GM12878 (cell line): Measurements from ENCODE around the gene PAFAH2. TPM values are rescaled to one million over a fixed set of nuclear protein-coding genes. Genes with fewer than 3 reads are reported as not detected.

Source experiments
- ATAC-seq: fragments of 200-7000 bp; cut with Tn5 transposase; 3 replicates; pipeline ENCODE4 v1.9.1; 2020; ENCODE audit warnings: mild to moderate bottlenecking, moderate library complexity
- BruUV-seq: library from RNA; stranded (reverse); fragments of 400-500 nt; replicated peaks from 2 replicates; lab custom pipeline; 2021; lab: Mats Ljungman, UMichigan
- CTCF ChIA-PET: fragments of 300-600 bp; sonication (Branson Sonifier 250); formaldehyde crosslinking; extraction: SDS; loops from one replicate; lab custom pipeline; 2021; ENCODE audit warnings: inconsistent platforms; lab: Yijun Ruan, JAX
- POLR2A ChIA-PET: fragments of 350-600 bp; formaldehyde crosslinking; extraction: SDS; loops from one replicate; lab custom pipeline; 2021; ENCODE audit warnings: inconsistent platforms; lab: Charles Lee
- RAD21 ChIA-PET: fragments of 300-600 bp; sonication (Branson Sonifier 250); formaldehyde crosslinking; loops from one replicate; lab custom pipeline; 2023; ENCODE audit warnings: antibody characterized with exemption; ENCODE audit not compliant: unreplicated experiment; lab: Charles Lee
- SMC1A ChIA-PET: fragments of 300-600 bp; sonication (Branson Sonifier 250); formaldehyde crosslinking; loops from one replicate; lab custom pipeline; 2023; ENCODE audit not compliant: unreplicated experiment, uncharacterized antibody; lab: Charles Lee
- DNase-seq: peaks from one replicate; pipeline ENCODE4 v3.0.0-alpha.2; 2011; ENCODE audit warnings: low read depth, low spot score
- FAIRE-seq: peaks from 3 replicates; lab custom pipeline; 2011; peaks lifted over from hg19 to GRCh38; lab: Jason Lieb, UNC
- H2AFZ ChIP-seq: 2 replicates; pipeline ENCODE4 v1.6.0; 2011; ENCODE audit warnings: low read depth, low read length, control low read depth; ENCODE audit not compliant: control insufficient read depth
- H3K27ac ChIP-seq: 2 replicates; pipeline ENCODE4 v1.5.1; 2011; ENCODE audit warnings: control low read depth; ENCODE audit not compliant: control insufficient read depth, insufficient read depth
- H3K27me3 ChIP-seq, 2 experiments: replicated peaks in 1 of 2; 2 replicates each; pipeline versions ENCODE4 v1.6.0 to v1.6.1; 2011; ENCODE audit warnings: low read length in 1 of 2; ENCODE audit not compliant: control insufficient read depth in 2 of 2, insufficient read depth in 2 of 2
- H3K36me3 ChIP-seq, 2 experiments: 2 replicates each; pipeline ENCODE4 v1.5.1; 2011; ENCODE audit warnings: low read length in 1 of 2; ENCODE audit not compliant: control insufficient read depth in 2 of 2, insufficient read depth in 2 of 2
- H3K4me1 ChIP-seq: 2 replicates; pipeline ENCODE4 v1.6.1; 2011; ENCODE audit warnings: mild to moderate bottlenecking, low read length, moderate library complexity, mixed read lengths; ENCODE audit not compliant: control insufficient read depth, insufficient read depth
- H3K4me2 ChIP-seq: 2 replicates; pipeline ENCODE4 v1.6.0; 2011; ENCODE audit warnings: control low read depth; ENCODE audit not compliant: control insufficient read depth, insufficient read depth
- H3K4me3 ChIP-seq: fragments of 200-600 bp; sonication (generic); 2 replicates; pipeline ENCODE4 v1.5.1; 2016
- H3K79me2 ChIP-seq: 2 replicates; pipeline ENCODE4 v1.6.0; 2011; ENCODE audit warnings: low read length; ENCODE audit not compliant: control insufficient read depth, insufficient read depth
- H3K9ac ChIP-seq: 2 replicates; pipeline ENCODE4 v1.8.0; 2011; ENCODE audit warnings: low read length, control low read depth, mixed read lengths; ENCODE audit not compliant: control insufficient read depth, insufficient read depth
- H3K9me3 ChIP-seq: replicated peaks from 3 replicates; pipeline ENCODE4 v1.5.1; 2011; ENCODE audit warnings: mild to moderate bottlenecking, low read length; ENCODE audit not compliant: control insufficient read depth, insufficient read depth
- H4K20me1 ChIP-seq: 2 replicates; pipeline ENCODE4 v1.6.0; 2011; ENCODE audit not compliant: control insufficient read depth, insufficient read depth
- BACH1 ChIP-seq: fragments of 450-650 bp; IDR thresholded peaks from 2 replicates; pipeline ENCODE4 v1.6.1; 2017; ENCODE audit warnings: mild to moderate bottlenecking, borderline replicate concordance
- BMI1 ChIP-seq: fragments of 450-650 bp; IDR thresholded peaks from 2 replicates; pipeline ENCODE4 v1.6.1; 2016; ENCODE audit warnings: mild to moderate bottlenecking, moderate library complexity, borderline replicate concordance
- FOS ChIP-seq: IDR thresholded peaks from 3 replicates; pipeline ENCODE4 v1.6.1; 2011; ENCODE audit warnings: borderline replicate concordance; ENCODE audit not compliant: insufficient read length; ENCODE audit errors: extremely low read depth
- MEF2A ChIP-seq: IDR thresholded peaks from 2 replicates; pipeline ENCODE4 v1.6.1; 2011; ENCODE audit warnings: low read depth, mild to moderate bottlenecking, low read length, moderate library complexity; ENCODE audit not compliant: insufficient read depth
- POLR2A ChIP-seq: IDR thresholded peaks from 2 replicates; pipeline ENCODE4 v1.6.1; 2011; ENCODE audit warnings: low read depth, mild to moderate bottlenecking, low read length
- STAT1 ChIP-seq: fragments of 450-650 bp; conservative IDR thresholded peaks from 2 replicates; pipeline ENCODE4 v1.6.1; 2014; ENCODE audit warnings: antibody characterized with exemption, mild to moderate bottlenecking
- ZBED1 ChIP-seq: IDR thresholded peaks from 2 replicates; pipeline ENCODE4 v1.6.1; 2016; ENCODE audit warnings: borderline replicate concordance
- ZNF207 ChIP-seq: fragments of 450-650 bp; IDR thresholded peaks from 2 replicates; pipeline ENCODE4 v1.6.1; 2014; ENCODE audit warnings: antibody characterized with exemption, mild to moderate bottlenecking, borderline replicate concordance
- ZNF622 ChIP-seq: fragments of 450-650 bp; IDR thresholded peaks from 2 replicates; pipeline ENCODE4 v1.6.1; 2017; ENCODE audit warnings: mild to moderate bottlenecking, inconsistent platforms
- WGBS: methylation state at CpG from one replicate; pipeline ENCODE4 v1.1.6; 2016; ENCODE audit warnings: low lambda C conversion rate; ENCODE audit not compliant: insufficient replicate concordance, insufficient coverage; ENCODE audit errors: missing lambda C conversion rate; 5-methylcytosine and 5-hydroxymethylcytosine counted together
- in situ Hi-C: fragments of 300-500 bp; cut with MboI; formaldehyde crosslinking; loops from 9 replicates; pipeline ENCODE4 v1.14.3; 2018; ENCODE audit warnings: mixed read lengths
- intact Hi-C: fragments of 100-400 bp; cut with micrococcal nuclease; formaldehyde crosslinking; loops from one replicate; pipeline ENCODE4 v1.14.2; 2022; ENCODE audit not compliant: unreplicated experiment
- polyA plus RNA-seq, 11 experiments: library from polyadenylated mRNA; depleted of rRNA in 4 of 11; unstranded in 6 of 11; stranded (reverse) in 5 of 11; fragments of >200 nt; fragmentation: Nextera tagmentation in 4 of 11; fragmentation: Illumina TruSeq in 1 of 11; extraction: Ambion mirVana in 4 of 11; extraction: Trizol in 1 of 11; gene quantifications; 1 replicate in 1 of 11; 2 replicates in 10 of 11; pipeline versions ENCODE4 v1.2.1 to v1.2.3, GENCODE V29; 2011 to 2016; ENCODE audit warnings: inconsistent platforms in 2 of 11, missing spikeins in 2 of 11, low read depth in 1 of 11
- total RNA-seq, 4 experiments: library from RNA; depleted of rRNA in 3 of 4; stranded (reverse); fragments of >200 nt in 3 of 4; fragmentation: Illumina TruSeq in 1 of 4; extraction: Trizol in 1 of 4; gene quantifications; 2 replicates each; pipeline versions ENCODE4 v1.2.1 to v1.2.3, GENCODE V29; 2013 to 2021
- TF ChIP-seq, protein P1 (sequence below): IDR thresholded peaks from 2 replicates; pipeline ENCODE4 v1.6.1; 2011; ENCODE audit warnings: mild to moderate bottlenecking, low read depth, low read length, moderate library complexity; ENCODE audit not compliant: insufficient replicate concordance
- TF ChIP-seq, protein P2 (sequence below): fragments of 450-650 bp; formaldehyde crosslinking; IDR thresholded peaks from 2 replicates; pipeline ENCODE4 v1.4.0; 2022; ENCODE audit warnings: mild to moderate bottlenecking, moderate library complexity
- TF ChIP-seq, protein P3 (sequence below): IDR thresholded peaks from 2 replicates; pipeline ENCODE4 v1.6.1; 2012; ENCODE audit warnings: low read depth, low read length, improper control_type of control experiment
- TF ChIP-seq, protein P4 (sequence below): IDR thresholded peaks from 2 replicates; pipeline ENCODE4 v1.6.1; 2011; ENCODE audit warnings: low read depth, low read length, improper control_type of control experiment, borderline replicate concordance

The PAFAH2 gene
- total and polyA plus RNA-seq, 10 of the 15 experiments (the other 5 are each of a cell fraction or from before 2014, with no cell fraction given): 3.0 to 9.5 (median 6.5) TPM

DNA sequence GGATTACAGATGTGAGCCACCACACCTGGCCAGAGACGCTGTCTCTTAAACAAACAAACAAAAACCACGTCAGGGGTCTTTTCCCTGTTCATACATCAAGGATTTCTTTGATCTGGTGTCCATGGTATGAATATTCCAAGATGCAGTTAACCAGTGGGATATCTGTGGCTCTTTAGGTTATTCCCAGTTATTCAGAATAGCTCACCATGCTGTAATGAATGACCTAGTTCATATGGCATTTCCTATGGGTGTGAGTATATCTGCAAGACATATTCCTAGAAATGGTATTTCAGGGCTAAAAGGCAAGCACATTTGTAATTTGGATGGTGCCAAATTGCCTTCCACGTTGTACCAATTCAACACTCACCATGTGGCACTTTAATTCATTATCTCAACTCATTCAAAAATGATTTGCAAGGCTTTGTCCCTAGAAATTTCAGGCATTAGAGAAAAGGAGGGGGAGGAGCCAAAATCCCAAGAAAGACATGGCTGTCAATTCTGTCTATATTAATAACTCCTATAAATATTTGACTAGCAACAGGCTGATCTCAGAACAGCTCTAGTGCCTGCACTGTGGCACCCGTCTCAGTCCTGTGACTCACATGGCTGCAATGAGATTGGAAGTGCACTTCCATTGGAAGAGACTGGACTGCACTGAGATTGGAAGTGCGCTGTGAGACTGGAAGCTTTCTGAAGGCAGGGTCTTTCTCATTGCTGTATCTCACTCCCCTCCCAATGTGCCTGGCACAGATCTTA, 85.6 kb downstream of the PAFAH2 start:
- DNase-seq (no peak), ATAC-seq (no peak), FAIRE-seq (no peak)
- no peaks in the 10 kb centered on the region for H3K9me3 ChIP-seq
- H2AFZ ChIP-seq: no peak overlapping the region
- ChIA-PET SMC1A (no interaction called here), RAD21 (no interaction called here), POLR2A (interaction anchor here (4.7 kb wide), 1 partner anchor 8 kb away, joined by 22 read pairs; no protein-coding TSS in a partner anchor), CTCF (interaction anchor here (1.1 to 3.4 kb wide), 2 partner anchors 17 kb away, joined by 3 to 21 read pairs; no protein-coding TSS in a partner anchor)
- H3K79me2 ChIP-seq: no peaks in the 10 kb centered on the region
- WGBS: 20% methylated on average over 5 of the region's 5 CpGs
- no peaks in the 10 kb centered on the region for H3K4me1 ChIP-seq
- in situ Hi-C loops: no loop called here
- no peak overlapping the region for H3K9ac ChIP-seq
- H3K27ac ChIP-seq: no peak overlapping the region
- no TSS peak for BruUV-seq
- H3K27me3 ChIP-seq: no peaks in the 10 kb centered on the region; a peak in 2 of 4 replicates
- no peak overlapping the region for H3K4me3 ChIP-seq
- H4K20me1 ChIP-seq: no peaks in the 10 kb centered on the region
- no peak overlapping the region for H3K4me2 ChIP-seq
- intact Hi-C loops: no loop called here
- TF ChIP-seq, protein P1, sequence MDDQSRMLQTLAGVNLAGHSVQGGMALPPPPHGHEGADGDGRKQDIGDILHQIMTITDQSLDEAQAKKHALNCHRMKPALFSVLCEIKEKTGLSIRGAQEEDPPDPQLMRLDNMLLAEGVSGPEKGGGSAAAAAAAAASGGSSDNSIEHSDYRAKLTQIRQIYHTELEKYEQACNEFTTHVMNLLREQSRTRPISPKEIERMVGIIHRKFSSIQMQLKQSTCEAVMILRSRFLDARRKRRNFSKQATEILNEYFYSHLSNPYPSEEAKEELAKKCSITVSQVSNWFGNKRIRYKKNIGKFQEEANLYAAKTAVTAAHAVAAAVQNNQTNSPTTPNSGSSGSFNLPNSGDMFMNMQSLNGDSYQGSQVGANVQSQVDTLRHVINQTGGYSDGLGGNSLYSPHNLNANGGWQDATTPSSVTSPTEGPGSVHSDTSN: no peak
- TF ChIP-seq, protein P2, sequence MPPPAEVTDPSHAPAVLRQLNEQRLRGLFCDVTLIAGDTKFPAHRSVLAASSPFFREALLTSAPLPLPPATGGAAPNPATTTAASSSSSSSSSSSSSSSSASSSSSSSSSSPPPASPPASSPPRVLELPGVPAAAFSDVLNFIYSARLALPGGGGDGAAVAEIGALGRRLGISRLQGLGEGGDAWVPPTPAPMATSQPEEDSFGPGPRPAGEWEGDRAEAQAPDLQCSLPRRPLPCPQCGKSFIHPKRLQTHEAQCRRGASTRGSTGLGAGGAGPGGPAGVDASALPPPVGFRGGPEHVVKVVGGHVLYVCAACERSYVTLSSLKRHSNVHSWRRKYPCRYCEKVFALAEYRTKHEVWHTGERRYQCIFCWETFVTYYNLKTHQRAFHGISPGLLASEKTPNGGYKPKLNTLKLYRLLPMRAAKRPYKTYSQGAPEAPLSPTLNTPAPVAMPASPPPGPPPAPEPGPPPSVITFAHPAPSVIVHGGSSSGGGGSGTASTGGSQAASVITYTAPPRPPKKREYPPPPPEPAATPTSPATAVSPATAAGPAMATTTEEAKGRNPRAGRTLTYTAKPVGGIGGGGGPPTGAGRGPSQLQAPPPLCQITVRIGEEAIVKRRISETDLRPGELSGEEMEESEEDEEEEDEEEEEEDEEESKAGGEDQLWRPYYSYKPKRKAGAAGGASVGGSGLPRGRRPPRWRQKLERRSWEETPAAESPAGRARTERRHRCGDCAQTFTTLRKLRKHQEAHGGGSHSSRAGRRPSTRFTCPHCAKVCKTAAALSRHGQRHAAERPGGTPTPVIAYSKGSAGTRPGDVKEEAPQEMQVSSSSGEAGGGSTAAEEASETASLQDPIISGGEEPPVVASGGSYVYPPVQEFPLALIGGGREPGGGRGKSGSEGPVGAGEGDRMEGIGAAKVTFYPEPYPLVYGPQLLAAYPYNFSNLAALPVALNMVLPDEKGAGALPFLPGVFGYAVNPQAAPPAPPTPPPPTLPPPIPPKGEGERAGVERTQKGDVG (CRISPR knock-in tag): no peak
- TF ChIP-seq BACH1 (no peak), ZBED1 (no peak), STAT1 (no peak), ZNF207 (no peak), FOS (no peak), ZNF622 (no peak), POLR2A (no peak), BMI1 (no peak), MEF2A (no peak)
- TF ChIP-seq, protein P3, sequence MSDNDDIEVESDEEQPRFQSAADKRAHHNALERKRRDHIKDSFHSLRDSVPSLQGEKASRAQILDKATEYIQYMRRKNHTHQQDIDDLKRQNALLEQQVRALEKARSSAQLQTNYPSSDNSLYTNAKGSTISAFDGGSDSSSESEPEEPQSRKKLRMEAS: no peak
- TF ChIP-seq, protein P4, sequence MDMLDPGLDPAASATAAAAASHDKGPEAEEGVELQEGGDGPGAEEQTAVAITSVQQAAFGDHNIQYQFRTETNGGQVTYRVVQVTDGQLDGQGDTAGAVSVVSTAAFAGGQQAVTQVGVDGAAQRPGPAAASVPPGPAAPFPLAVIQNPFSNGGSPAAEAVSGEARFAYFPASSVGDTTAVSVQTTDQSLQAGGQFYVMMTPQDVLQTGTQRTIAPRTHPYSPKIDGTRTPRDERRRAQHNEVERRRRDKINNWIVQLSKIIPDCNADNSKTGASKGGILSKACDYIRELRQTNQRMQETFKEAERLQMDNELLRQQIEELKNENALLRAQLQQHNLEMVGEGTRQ: no peak
- TF ChIP-seq, all 136 proteins: peak for 0
- no peaks in the 10 kb centered on the region for H3K36me3 ChIP-seq
